Rectal smooth muscle tissue (tissue), 1 donor: Measurements from ENCODE around the gene SRL.
"Not testable (repeated sequence)": the region's sequence is repeated elsewhere in the genome, so short reads cannot be mapped to it uniquely, and the experiment has no call there.

Experiments used
- H3K27ac ChIP-seq: one replicate; pipeline ENCODE4 v1.7.0; 2013; ENCODE audit warnings: low read depth, low read length, inconsistent platforms
- H3K27me3 ChIP-seq: one replicate; pipeline ENCODE4 v1.7.0; 2013; ENCODE audit warnings: low read length; ENCODE audit not compliant: control insufficient read depth, insufficient read depth
- H3K36me3 ChIP-seq: one replicate; pipeline ENCODE4 v1.7.0; 2013; ENCODE audit warnings: low read length; ENCODE audit not compliant: control insufficient read depth, insufficient read depth
- H3K4me1 ChIP-seq: one replicate; pipeline ENCODE4 v1.7.0; 2013; ENCODE audit warnings: low read length; ENCODE audit not compliant: control insufficient read depth, insufficient read depth
- H3K4me3 ChIP-seq: one replicate; pipeline ENCODE4 v1.7.0; 2013; ENCODE audit warnings: low read length
- H3K9ac ChIP-seq: one replicate; pipeline ENCODE4 v1.7.0; 2013; ENCODE audit warnings: low read length

SRL gene

GRCh38 chr16:4159726-4160125 is 82.2 kb downstream of the SRL start:
- Histone ChIP-seq H3K4me1 (no peaks in the 10 kb centered on the region), H3K36me3 (no peaks in the 10 kb centered on the region), H3K27ac (no peak overlapping the region), H3K4me3 (no peak overlapping the region), H3K9ac (no peak overlapping the region), H3K27me3 (no peaks in the 10 kb centered on the region)

- Histone ChIP-seq H3K36me3 (no peaks in the 10 kb centered on the region), H3K4me1 (no peaks in the 10 kb centered on the region), H3K4me3 (no peak overlapping the region), H3K27ac (no peak overlapping the region), H3K9ac (no peak overlapping the region), H3K27me3 (no peaks in the 10 kb centered on the region)
Measured at GRCh38 chr16:4158143-4159093, 83.5 kb downstream of the SRL start.

- Histone ChIP-seq H3K9ac (no peak overlapping the region), H3K4me3 (no peak overlapping the region), H3K36me3 (no peaks in the 10 kb centered on the region)
Measured at GRCh38 chr16:4157376-4157825, 84.5 kb downstream of the SRL start.

GRCh38 chr16:4156503-4156902 is 85.4 kb downstream of the SRL start:
- H3K9ac ChIP-seq, H3K36me3 ChIP-seq, H3K27ac ChIP-seq, H3K4me1 ChIP-seq, H3K4me3 ChIP-seq, H3K27me3 ChIP-seq: not testable (repeated sequence)

More at GRCh38 chr16:4157376-4157825, 84.5 kb downstream of the SRL start:
- H3K27ac ChIP-seq, result no peak overlapping the region
- no peaks in the 10 kb centered on the region for H3K27me3 ChIP-seq
- no peaks in the 10 kb centered on the region for H3K4me1 ChIP-seq

GRCh38 chr16:4153364-4153763 is 88.5 kb downstream of the SRL start:
- not testable (repeated sequence) for H3K4me1 ChIP-seq, H3K9ac ChIP-seq, H3K27me3 ChIP-seq, H3K36me3 ChIP-seq, H3K27ac ChIP-seq, H3K4me3 ChIP-seq

GRCh38 chr16:4152267-4152666 is 89.6 kb downstream of the SRL start:
- no peaks in the 10 kb centered on the region for H3K36me3 ChIP-seq
- H3K4me3 ChIP-seq, result no peak overlapping the region
- H3K27me3 ChIP-seq, result no peaks in the 10 kb centered on the region
- no peak overlapping the region for H3K9ac ChIP-seq
- no peak overlapping the region for H3K27ac ChIP-seq
- H3K4me1 ChIP-seq, result no peaks in the 10 kb centered on the region

GRCh38 chr16:4147236-4147635 is 94.6 kb downstream of the SRL start:
- Histone ChIP-seq H3K27me3 (no peaks in the 10 kb centered on the region), H3K27ac (no peak overlapping the region), H3K9ac (no peak overlapping the region), H3K4me1 (no peaks in the 10 kb centered on the region), H3K4me3 (no peak overlapping the region), H3K36me3 (no peaks in the 10 kb centered on the region)

GRCh38 chr16:4142268-4142667 is 99.6 kb downstream of the SRL start:
- peaks cover 2% of the 10 kb centered on the region for H3K27me3 ChIP-seq
- H3K36me3 ChIP-seq, result no peaks in the 10 kb centered on the region
- no peak overlapping the region for H3K27ac ChIP-seq
- no peak overlapping the region for H3K9ac ChIP-seq
- H3K4me3 ChIP-seq, result no peak overlapping the region
- H3K4me1 ChIP-seq, result no peaks in the 10 kb centered on the region

GRCh38 chr16:4141604-4142003 is 100.3 kb downstream of the SRL start:
- Histone ChIP-seq H3K36me3 (no peaks in the 10 kb centered on the region), H3K27ac (no peak overlapping the region), H3K9ac (no peak overlapping the region), H3K4me1 (no peaks in the 10 kb centered on the region), H3K4me3 (no peak overlapping the region), H3K27me3 (peaks cover 2% of the 10 kb centered on the region)

- no peaks in the 10 kb centered on the region for H3K4me1 ChIP-seq
- peaks cover 2% of the 10 kb centered on the region for H3K27me3 ChIP-seq
- H3K9ac ChIP-seq, result no peak overlapping the region
- H3K4me3 ChIP-seq, result no peak overlapping the region
- H3K36me3 ChIP-seq, result no peaks in the 10 kb centered on the region
- no peak overlapping the region for H3K27ac ChIP-seq
Measured at GRCh38 chr16:4140652-4141051, 101.2 kb downstream of the SRL start.

- no peak overlapping the region for H3K27ac ChIP-seq
- no peaks in the 10 kb centered on the region for H3K4me1 ChIP-seq
- no peaks in the 10 kb centered on the region for H3K36me3 ChIP-seq
- no peak overlapping the region for H3K4me3 ChIP-seq
- H3K9ac ChIP-seq, result no peak overlapping the region
- peaks cover 2% of the 10 kb centered on the region for H3K27me3 ChIP-seq
Measured at GRCh38 chr16:4139968-4140367, 101.9 kb downstream of the SRL start.
